ENCODE data around the gene RAB27B. TPM values are rescaled to one million over a fixed set of nuclear protein-coding genes. Genes with fewer than 3 reads are reported as not detected.

RAB27B gene
- total and polyA plus RNA-seq, 8 donors = 1.8 to 102 (median 17.0) TPM

- no peaks in the 10 kb centered on the region for H3K4me1 ChIP-seq
- no peaks in the 10 kb centered on the region for H3K27me3 ChIP-seq
- no peak overlapping the region for H3K4me3 ChIP-seq
- TF ChIP-seq POLR2AphosphoS5 (IDR thresholded peaks at IDR 0.05) (no peak), POLR2A (IDR thresholded peaks at IDR 0.05) (no peak), CTCF (IDR thresholded peaks at IDR 0.05) (no peak), EP300 (IDR thresholded peaks at IDR 0.05) (no peak)
- no peak for DNase-seq
- WGBS, 5 donors = 0 to 86% (median 64%) methylated on average over 1 of the region's 1 CpG
- intact Hi-C loops (cut with DNase I; ENCODE audit: low total_unique reads) = no loop called here
- no peak overlapping the region for H3K27ac ChIP-seq
- no peaks in the 10 kb centered on the region for H3K9me3 ChIP-seq
- H3K36me3 ChIP-seq = peaks cover 6 to 64% (median 15%) of the 10 kb centered on the region in 4 donors
Measured at GRCh38 chr18:54932472-54932871, 104.2 kb downstream of the RAB27B start.

- no peak overlapping the region for H3K27ac ChIP-seq
- intact Hi-C loops (cut with DNase I; ENCODE audit: low total_unique reads) = no loop called here
- WGBS, 5 donors = 89 to 95% (median 94%) methylated on average over 3 of the region's 3 CpGs
- no peaks in the 10 kb centered on the region for H3K27me3 ChIP-seq
- H3K4me1 ChIP-seq = no peaks in the 10 kb centered on the region
- no peak overlapping the region for H3K4me3 ChIP-seq
- no peaks in the 10 kb centered on the region for H3K9me3 ChIP-seq
- H3K36me3 ChIP-seq = peaks cover 12 to 77% (median 24%) of the 10 kb centered on the region in 4 donors
- DNase-seq = no peak
- TF ChIP-seq CTCF (IDR thresholded peaks at IDR 0.05) = no peak
- TF ChIP-seq POLR2A (IDR thresholded peaks at IDR 0.05) = no peak
- TF ChIP-seq POLR2AphosphoS5 (IDR thresholded peaks at IDR 0.05) = no peak
Measured at GRCh38 chr18:54938506-54938905, 110.2 kb downstream of the RAB27B start.

- Histone ChIP-seq H3K4me3 (no peak overlapping the region), H3K27me3 (no peaks in the 10 kb centered on the region), H3K4me1 (peaks cover 0 to under 1% (median 0%) of the 10 kb centered on the region in 4 donors), H3K36me3 (peaks cover 12 to 68% (median 24%) of the 10 kb centered on the region in 4 donors), H3K9me3 (no peaks in the 10 kb centered on the region), H3K27ac (no peak overlapping the region)
- DNase-seq = no peak
- TF ChIP-seq POLR2AphosphoS5 (IDR thresholded peaks at IDR 0.05) (no peak), CTCF (IDR thresholded peaks at IDR 0.05) (no peak), POLR2A (IDR thresholded peaks at IDR 0.05) (no peak), EP300 (IDR thresholded peaks at IDR 0.05) (no peak)
- intact Hi-C loops (cut with DNase I; ENCODE audit: low total_unique reads) = no loop called here
- WGBS, 5 donors = 84 to 96% (median 93%) methylated on average over 7 of the region's 7 CpGs
Measured at GRCh38 chr18:54939361-54939917, 111.2 kb downstream of the RAB27B start.

GRCh38 chr18:54942144-54942543 lies 113.9 kb downstream of the RAB27B start:
- no peak overlapping the region for H3K4me3 ChIP-seq

More at GRCh38 chr18:54942144-54942543, 113.9 kb downstream of the RAB27B start:
- Histone ChIP-seq H3K9me3 (no peaks in the 10 kb centered on the region), H3K36me3 (peaks cover 9 to 50% (median 18%) of the 10 kb centered on the region in 4 donors), H3K4me1 (peaks cover 15 to 28% (median 19%) of the 10 kb centered on the region in 4 donors), H3K27ac (no peak overlapping the region), H3K27me3 (no peaks in the 10 kb centered on the region)
- DNase-seq = no peak
- intact Hi-C loops (cut with DNase I; ENCODE audit: low total_unique reads) = no loop called here
- TF ChIP-seq CTCF (IDR thresholded peaks at IDR 0.05) = no peak
- 50 to 89% (median 69%) methylated on average over 4 of the region's 4 CpGs for WGBS, 5 donors
